GM12891 (cell line): ENCODE measurements around the gene UGT2B17.
"Not testable (repeated sequence)": the region's sequence is repeated elsewhere in the genome, so short reads cannot be mapped to it uniquely, and the experiment has no call there.

Experiments
- POLR2A ChIP-seq: IDR thresholded peaks from 2 replicates; pipeline ENCODE4 v1.6.1; 2011; ENCODE audit warnings: low read depth, low read length, control low read depth
- POLR2AphosphoS5 ChIP-seq: IDR thresholded peaks from 2 replicates; pipeline ENCODE4 v1.6.1; 2011; ENCODE audit warnings: low read depth, low read length, control low read depth
- SPI1 ChIP-seq: IDR thresholded peaks from 2 replicates; pipeline ENCODE4 v1.6.1; 2011; ENCODE audit warnings: low read depth, low read length, control low read depth

- not testable (repeated sequence) for TF ChIP-seq POLR2A, POLR2AphosphoS5, SPI1
Measured at GRCh38 chr4:68569036-68569435, 7.1 kb downstream of the UGT2B17 start.
